Progenitor cell of endocrine pancreas (in vitro differentiated cells): ENCODE data around the gene MMAA. TPM values are rescaled to one million over a fixed set of nuclear protein-coding genes. Genes with fewer than 3 reads are reported as not detected.

Experiments
- DNase-seq: peaks from one replicate; pipeline ENCODE4 v3.0.0; 2021; ENCODE audit warnings: low spot score; ENCODE audit not compliant: unreplicated experiment
- H3K27ac Mint-ChIP-seq: 2 replicates; pipeline ENCODE4 v1.8.0; 2021; ENCODE audit warnings: mild to moderate bottlenecking, moderate library complexity, mixed read lengths
- H3K27me3 Mint-ChIP-seq: 2 replicates; pipeline ENCODE4 v1.8.0; 2021; ENCODE audit warnings: mixed read lengths
- H3K36me3 Mint-ChIP-seq: 2 replicates; pipeline ENCODE4 v1.8.0; 2022; ENCODE audit warnings: mixed read lengths; ENCODE audit not compliant: insufficient read depth
- H3K4me1 Mint-ChIP-seq: 2 replicates; pipeline ENCODE4 v1.8.0; 2021; ENCODE audit warnings: low read depth, mixed read lengths
- H3K4me3 Mint-ChIP-seq: 2 replicates; pipeline ENCODE4 v1.8.0; 2021; ENCODE audit warnings: low read depth, mild to moderate bottlenecking, moderate library complexity, mixed read lengths
- H3K9me3 Mint-ChIP-seq: 2 replicates; pipeline ENCODE4 v1.8.0; 2021; ENCODE audit warnings: low read depth, mixed read lengths
- CTCF ChIP-seq: fragments of 200-600 bp; sonication (generic); IDR thresholded peaks from one replicate; pipeline ENCODE4 v1.5.0; 2021; ENCODE audit warnings: antibody characterized with exemption, mild to moderate bottlenecking; ENCODE audit not compliant: unreplicated experiment
- total RNA-seq: library from RNA; stranded (reverse); gene quantifications from 2 replicates; pipeline ENCODE4 v1.2.1, GENCODE V29; 2021

Gene MMAA
- total RNA-seq, 1 donor from 2014 or later: 9.8 TPM

GRCh38 chr4:145643295-145643694, 24.1 kb downstream of the MMAA start:
- Mint-ChIP-seq H3K27ac (no peak overlapping the region), H3K9me3 (no peaks in the 10 kb centered on the region), H3K27me3 (no peaks in the 10 kb centered on the region), H3K36me3 (no peaks in the 10 kb centered on the region), H3K4me3 (no peak overlapping the region), H3K4me1 (no peaks in the 10 kb centered on the region)
- DNase-seq: no peak
- TF ChIP-seq CTCF: no peak

- no peaks in the 10 kb centered on the region for H3K36me3 Mint-ChIP-seq
Observed at GRCh38 chr4:145644699-145645098, 25.5 kb downstream of the MMAA start.

GRCh38 chr4:145656156-145656555, 37.0 kb downstream of the MMAA start:
- no peak overlapping the region for H3K27ac Mint-ChIP-seq
- no peak for TF ChIP-seq CTCF
- H3K4me3 Mint-ChIP-seq: no peak overlapping the region
- H3K4me1 Mint-ChIP-seq: no peaks in the 10 kb centered on the region
- DNase-seq: no peak
- H3K27me3 Mint-ChIP-seq: no peaks in the 10 kb centered on the region
- H3K9me3 Mint-ChIP-seq: no peaks in the 10 kb centered on the region
- peaks cover 27% of the 10 kb centered on the region for H3K36me3 Mint-ChIP-seq

More at GRCh38 chr4:145644699-145645098, 25.5 kb downstream of the MMAA start:
- H3K4me3 Mint-ChIP-seq: no peak overlapping the region
- no peak for DNase-seq
- TF ChIP-seq CTCF: no peak
- no peaks in the 10 kb centered on the region for H3K4me1 Mint-ChIP-seq
- H3K27ac Mint-ChIP-seq: no peak overlapping the region
- H3K9me3 Mint-ChIP-seq: no peaks in the 10 kb centered on the region
- H3K27me3 Mint-ChIP-seq: no peaks in the 10 kb centered on the region

- Mint-ChIP-seq H3K27ac (no peak overlapping the region), H3K9me3 (no peaks in the 10 kb centered on the region), H3K27me3 (no peaks in the 10 kb centered on the region), H3K36me3 (peaks cover 19% of the 10 kb centered on the region), H3K4me1 (no peaks in the 10 kb centered on the region), H3K4me3 (no peak overlapping the region)
- no peak for DNase-seq
- no peak for TF ChIP-seq CTCF
Observed at GRCh38 chr4:145660064-145660463, 40.9 kb downstream of the MMAA start.

- H3K27me3 Mint-ChIP-seq: no peaks in the 10 kb centered on the region
- no peak for TF ChIP-seq CTCF
- peaks cover 6% of the 10 kb centered on the region for H3K36me3 Mint-ChIP-seq
- no peak overlapping the region for H3K4me3 Mint-ChIP-seq
- peaks cover 4% of the 10 kb centered on the region for H3K9me3 Mint-ChIP-seq
- no peak overlapping the region for H3K27ac Mint-ChIP-seq
- DNase-seq: no peak
- H3K4me1 Mint-ChIP-seq: no peaks in the 10 kb centered on the region
Observed at GRCh38 chr4:145663194-145663593, 44.0 kb downstream of the MMAA start.
